ENCODE measurements around the gene CHPT1. TPM values are rescaled to one million over a fixed set of nuclear protein-coding genes. Genes with fewer than 3 reads are reported as not detected.

CHPT1 gene
- polyA plus RNA-seq, 1 donor: 174 TPM

GRCh38 chr12:101696251-101697196 lies 916 bp upstream of the CHPT1 start:
- peak overlapping the region; percentile 75 for H3K4me3 ChIP-seq (ENCODE audit: low read length)
- H3K9me3 ChIP-seq (ENCODE audit: control insufficient read depth, low read depth, low read length): no peaks in the 10 kb centered on the region
- H3K27me3 ChIP-seq (ENCODE audit: control insufficient read depth, insufficient read depth, low read length): no peaks in the 10 kb centered on the region
- H3K4me1 ChIP-seq (ENCODE audit: control insufficient read depth, insufficient read depth, low read length): peaks cover 18% of the 10 kb centered on the region
- H3K27ac ChIP-seq (ENCODE audit: low read length): peak overlapping the region; percentile 93
- DNase-seq: peak; percentile 87 to 94
- 100% methylated on average over 1 of the region's 18 CpGs for WGBS (ENCODE audit: insufficient coverage, low lambda C conversion rate)
- H3K36me3 ChIP-seq (ENCODE audit: control insufficient read depth, insufficient read depth, low read length): no peaks in the 10 kb centered on the region

- Histone ChIP-seq H3K27me3 (ENCODE audit: control insufficient read depth, insufficient read depth, low read length) (no peaks in the 10 kb centered on the region), H3K27ac (ENCODE audit: low read length) (peak overlapping the region; percentile 92), H3K9me3 (ENCODE audit: control insufficient read depth, low read depth, low read length) (no peaks in the 10 kb centered on the region), H3K36me3 (ENCODE audit: control insufficient read depth, insufficient read depth, low read length) (no peaks in the 10 kb centered on the region), H3K4me1 (ENCODE audit: control insufficient read depth, insufficient read depth, low read length) (peaks cover 10% of the 10 kb centered on the region), H3K4me3 (ENCODE audit: low read length) (peak overlapping the region; percentile 84)
- no CpG with 5 or more reads among the region's 67 CpGs for WGBS (ENCODE audit: insufficient coverage, low lambda C conversion rate)
- peak; percentile 39 to 76 for DNase-seq
Measured at GRCh38 chr12:101697930-101698799, 725 bp downstream of the CHPT1 start.

DNA sequence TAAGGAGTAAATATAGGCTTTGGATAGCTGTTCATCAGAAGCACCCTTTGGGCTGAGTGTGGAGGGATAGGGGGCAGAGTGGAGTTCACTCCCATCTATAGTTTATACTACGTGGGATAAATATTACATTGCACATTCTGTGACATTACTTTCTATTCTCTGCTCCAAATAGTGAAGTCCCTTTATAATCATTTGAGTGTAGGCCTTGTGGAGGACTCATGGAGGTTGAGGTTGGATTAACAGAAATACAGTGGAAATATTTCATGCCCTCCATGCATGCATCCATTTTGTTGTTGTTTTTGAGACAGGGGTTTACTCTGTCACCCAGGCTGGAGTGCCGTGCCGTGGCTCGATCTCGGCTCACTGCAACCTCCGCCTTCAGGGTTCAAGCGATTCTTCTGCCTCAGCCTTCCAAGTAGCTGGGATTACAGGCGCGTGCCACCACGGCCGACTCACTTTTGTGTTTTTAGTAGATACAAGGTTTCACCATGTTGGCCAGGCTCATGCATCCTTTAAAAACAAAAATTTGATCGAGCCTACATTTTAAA lies 1.4 kb downstream of the CHPT1 start:
- Histone ChIP-seq H3K27me3 (ENCODE audit: control insufficient read depth, insufficient read depth, low read length) (no peaks in the 10 kb centered on the region), H3K4me3 (ENCODE audit: low read length) (peak overlapping the region; percentile 84), H3K27ac (ENCODE audit: low read length) (peak overlapping the region; percentile 92), H3K36me3 (ENCODE audit: control insufficient read depth, insufficient read depth, low read length) (no peaks in the 10 kb centered on the region), H3K4me1 (ENCODE audit: control insufficient read depth, insufficient read depth, low read length) (peaks cover 10% of the 10 kb centered on the region), H3K9me3 (ENCODE audit: control insufficient read depth, low read depth, low read length) (no peaks in the 10 kb centered on the region)
- WGBS (ENCODE audit: insufficient coverage, low lambda C conversion rate): 86% methylated on average over 1 of the region's 12 CpGs
- peak in 1 of 2 donors; percentile 64 for DNase-seq

- Histone ChIP-seq H3K4me1 (ENCODE audit: control insufficient read depth, insufficient read depth, low read length) (peaks cover 9% of the 10 kb centered on the region), H3K27me3 (ENCODE audit: control insufficient read depth, insufficient read depth, low read length) (no peaks in the 10 kb centered on the region), H3K27ac (ENCODE audit: low read length) (peak overlapping the region; percentile 92), H3K36me3 (ENCODE audit: control insufficient read depth, insufficient read depth, low read length) (no peaks in the 10 kb centered on the region), H3K9me3 (ENCODE audit: control insufficient read depth, low read depth, low read length) (no peaks in the 10 kb centered on the region), H3K4me3 (ENCODE audit: low read length) (peak overlapping the region; percentile 84)
- peak in 1 of 2 donors; percentile 24 for DNase-seq
- no CpG with 5 or more reads among the region's 2 CpGs for WGBS (ENCODE audit: insufficient coverage, low lambda C conversion rate)
Measured at GRCh38 chr12:101700299-101700820, 2.9 kb downstream of the CHPT1 start.

DNA sequence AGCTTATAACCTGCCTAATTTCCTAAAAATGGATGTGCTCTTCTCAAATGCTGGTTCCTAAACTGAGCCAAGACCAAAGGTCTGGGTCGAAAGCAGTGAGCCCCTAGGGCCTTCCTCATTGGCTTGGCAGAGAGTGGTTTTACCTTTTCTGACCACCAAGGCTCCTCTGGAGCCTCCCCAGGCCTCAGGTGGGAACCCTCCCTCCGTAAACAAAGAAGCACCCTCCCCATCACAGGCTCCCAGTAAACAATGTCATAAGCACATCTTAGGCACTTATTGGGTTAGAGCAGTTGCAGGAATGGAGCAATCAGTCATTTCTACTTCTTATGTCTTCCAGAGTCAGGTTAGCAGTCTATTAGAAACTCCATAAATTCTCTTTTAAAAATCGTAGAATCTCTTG lies 6.0 kb downstream of the CHPT1 start:
- Histone ChIP-seq H3K4me3 (ENCODE audit: low read length) (no peak overlapping the region), H3K27me3 (ENCODE audit: control insufficient read depth, insufficient read depth, low read length) (no peaks in the 10 kb centered on the region), H3K4me1 (ENCODE audit: control insufficient read depth, insufficient read depth, low read length) (peaks cover 9% of the 10 kb centered on the region), H3K9me3 (ENCODE audit: control insufficient read depth, low read depth, low read length) (no peaks in the 10 kb centered on the region), H3K36me3 (ENCODE audit: control insufficient read depth, insufficient read depth, low read length) (no peaks in the 10 kb centered on the region), H3K27ac (ENCODE audit: low read length) (no peak overlapping the region)
- DNase-seq: no peak
- WGBS (ENCODE audit: insufficient coverage, low lambda C conversion rate): no CpG with 5 or more reads among the region's 3 CpGs

GRCh38 chr12:101706403-101706802 lies 9.0 kb downstream of the CHPT1 start:
- Histone ChIP-seq H3K9me3 (ENCODE audit: control insufficient read depth, low read depth, low read length) (no peaks in the 10 kb centered on the region), H3K4me1 (ENCODE audit: control insufficient read depth, insufficient read depth, low read length) (peaks cover 22% of the 10 kb centered on the region), H3K36me3 (ENCODE audit: control insufficient read depth, insufficient read depth, low read length) (no peaks in the 10 kb centered on the region), H3K27me3 (ENCODE audit: control insufficient read depth, insufficient read depth, low read length) (no peaks in the 10 kb centered on the region), H3K4me3 (ENCODE audit: low read length) (no peak overlapping the region), H3K27ac (ENCODE audit: low read length) (no peak overlapping the region)
- no peak for DNase-seq
- 100% methylated on average over 1 of the region's 1 CpG for WGBS (ENCODE audit: insufficient coverage, low lambda C conversion rate)

- Histone ChIP-seq H3K4me3 (ENCODE audit: low read length) (no peak overlapping the region), H3K27ac (ENCODE audit: low read length) (peak overlapping the region; percentile 4), H3K27me3 (ENCODE audit: control insufficient read depth, insufficient read depth, low read length) (no peaks in the 10 kb centered on the region), H3K36me3 (ENCODE audit: control insufficient read depth, insufficient read depth, low read length) (no peaks in the 10 kb centered on the region), H3K9me3 (ENCODE audit: control insufficient read depth, low read depth, low read length) (no peaks in the 10 kb centered on the region), H3K4me1 (ENCODE audit: control insufficient read depth, insufficient read depth, low read length) (peaks cover 24% of the 10 kb centered on the region)
- peak in 1 of 2 donors; percentile 28 for DNase-seq
Measured at GRCh38 chr12:101707131-101707782, 9.8 kb downstream of the CHPT1 start.

- H3K4me1 ChIP-seq (ENCODE audit: control insufficient read depth, insufficient read depth, low read length): peaks cover 49% of the 10 kb centered on the region
- peak overlapping the region; percentile 86 for H3K27ac ChIP-seq (ENCODE audit: low read length)
- H3K36me3 ChIP-seq (ENCODE audit: control insufficient read depth, insufficient read depth, low read length): no peaks in the 10 kb centered on the region
- H3K27me3 ChIP-seq (ENCODE audit: control insufficient read depth, insufficient read depth, low read length): no peaks in the 10 kb centered on the region
- H3K9me3 ChIP-seq (ENCODE audit: control insufficient read depth, low read depth, low read length): no peaks in the 10 kb centered on the region
- no CpG with 5 or more reads among the region's 4 CpGs for WGBS (ENCODE audit: insufficient coverage, low lambda C conversion rate)
- DNase-seq: peak in 1 of 2 donors; percentile 76
- H3K4me3 ChIP-seq (ENCODE audit: low read length): no peak overlapping the region
Measured at GRCh38 chr12:101710288-101710687, 12.8 kb downstream of the CHPT1 start.

GRCh38 chr12:101713059-101713682 lies 15.7 kb downstream of the CHPT1 start:
- Histone ChIP-seq H3K27me3 (ENCODE audit: control insufficient read depth, insufficient read depth, low read length) (no peaks in the 10 kb centered on the region), H3K4me3 (ENCODE audit: low read length) (peak overlapping the region; percentile 14)
- WGBS (ENCODE audit: insufficient coverage, low lambda C conversion rate): no CpG with 5 or more reads among the region's 5 CpGs

More at GRCh38 chr12:101713059-101713682, 15.7 kb downstream of the CHPT1 start:
- H3K9me3 ChIP-seq (ENCODE audit: control insufficient read depth, low read depth, low read length): no peaks in the 10 kb centered on the region
- H3K36me3 ChIP-seq (ENCODE audit: control insufficient read depth, insufficient read depth, low read length): peaks cover 4% of the 10 kb centered on the region
- peaks cover 40% of the 10 kb centered on the region for H3K4me1 ChIP-seq (ENCODE audit: control insufficient read depth, insufficient read depth, low read length)
- DNase-seq: peak; percentile 85 to 90
- peak overlapping the region; percentile 85 for H3K27ac ChIP-seq (ENCODE audit: low read length)

All from large intestine (tissue), 3 donors.